Suprapubic skin (tissue), 4 donors: ENCODE measurements around the gene LAPTM5. TPM values are rescaled to one million over a fixed set of nuclear protein-coding genes. Genes with fewer than 3 reads are reported as not detected.

Experiments used
- DNase-seq, 2 donors: peaks; one replicate each; pipeline ENCODE4 v3.0.0-alpha.2; 2019; ENCODE audit warnings: low spot score in 2 of 2
- H3K27ac ChIP-seq: fragments of 200-600 bp; sonication (generic); one replicate; pipeline ENCODE4 v1.5.1; 2019
- H3K27me3 ChIP-seq: fragments of 200-600 bp; sonication (generic); one replicate; pipeline ENCODE4 v1.5.1; 2019
- H3K36me3 ChIP-seq: fragments of 200-600 bp; sonication (generic); one replicate; pipeline ENCODE4 v1.5.1; 2019
- H3K4me1 ChIP-seq: fragments of 200-600 bp; sonication (generic); one replicate; pipeline ENCODE4 v1.5.1; 2019
- H3K4me3 ChIP-seq: fragments of 200-600 bp; sonication (generic); one replicate; pipeline ENCODE4 v1.5.1; 2019; ENCODE audit warnings: mild to moderate bottlenecking
- H3K9me3 ChIP-seq: fragments of 200-600 bp; sonication (generic); one replicate; pipeline ENCODE4 v1.5.1; 2019
- CTCF ChIP-seq, 2 donors: fragments of 200-600 bp in 1 of 2; fragments of 450-650 bp in 1 of 2; sonication (generic) in 1 of 2; IDR thresholded peaks; one replicate each; pipeline ENCODE4 v1.5.1; 2016 to 2019; ENCODE audit warnings: antibody characterized with exemption in 2 of 2, mild to moderate bottlenecking in 1 of 2, moderate library complexity in 1 of 2
- EP300 ChIP-seq: sonication (generic); formaldehyde crosslinking; IDR thresholded peaks from one replicate; pipeline ENCODE4 v1.6.1; 2017; ENCODE audit warnings: antibody characterized with exemption
- POLR2A ChIP-seq, 2 donors: fragments of 450-650 bp; IDR thresholded peaks; one replicate each; pipeline ENCODE4 v1.6.1; 2017; ENCODE audit warnings: antibody characterized with exemption in 2 of 2, mild to moderate bottlenecking in 2 of 2, moderate library complexity in 2 of 2
- POLR2AphosphoS5 ChIP-seq, 3 donors: sonication (generic); formaldehyde crosslinking; IDR thresholded peaks; one replicate each; pipeline ENCODE4 v1.6.1; 2017; ENCODE audit warnings: antibody characterized with exemption in 3 of 3
- WGBS: methylation state at CpG from one replicate; pipeline ENCODE4 v1.1.5; 2018; 5-methylcytosine and 5-hydroxymethylcytosine counted together
- total RNA-seq, 4 donors: library from RNA; depleted of rRNA; stranded (reverse); fragments of >200 nt; gene quantifications; one replicate each; pipeline ENCODE4 v1.1.0, GENCODE V29; 2016

Gene LAPTM5
- total RNA-seq, 4 donors from 2014 or later: 9.9 to 13.7 (median 12.2) TPM

- DNase-seq: no peak
- no peaks in the 10 kb centered on the region for H3K9me3 ChIP-seq
- H3K4me1 ChIP-seq: peaks cover 34% of the 10 kb centered on the region
- no peak for TF ChIP-seq POLR2AphosphoS5 (IDR thresholded peaks at IDR 0.05)
- TF ChIP-seq EP300: no peak
- no peak for TF ChIP-seq POLR2A (IDR thresholded peaks at IDR 0.05)
- no peak for TF ChIP-seq CTCF (IDR thresholded peaks at IDR 0.05)
- WGBS: 79% methylated on average over 7 of the region's 7 CpGs
- no peaks in the 10 kb centered on the region for H3K27me3 ChIP-seq
- H3K27ac ChIP-seq: no peak overlapping the region
- no peak overlapping the region for H3K4me3 ChIP-seq
- H3K36me3 ChIP-seq: no peaks in the 10 kb centered on the region
Measured at GRCh38 chr1:30744060-30744756, 13.4 kb downstream of the LAPTM5 start.

- H3K4me1 ChIP-seq: peaks cover 28% of the 10 kb centered on the region
Measured at GRCh38 chr1:30743584-30744059, 14.0 kb downstream of the LAPTM5 start.

GRCh38 chr1:30742963-30743559, 14.5 kb downstream of the LAPTM5 start:
- H3K27ac ChIP-seq: no peak overlapping the region
- TF ChIP-seq EP300 (no peak), POLR2A (IDR thresholded peaks at IDR 0.05) (no peak), CTCF (IDR thresholded peaks at IDR 0.05) (no peak), POLR2AphosphoS5 (IDR thresholded peaks at IDR 0.05) (no peak)
- H3K27me3 ChIP-seq: no peaks in the 10 kb centered on the region
- DNase-seq: no peak
- peaks cover 22% of the 10 kb centered on the region for H3K4me1 ChIP-seq
- no peaks in the 10 kb centered on the region for H3K36me3 ChIP-seq
- H3K9me3 ChIP-seq: no peaks in the 10 kb centered on the region
- no peak overlapping the region for H3K4me3 ChIP-seq
- WGBS: 89% methylated on average over 3 of the region's 3 CpGs

More at GRCh38 chr1:30743584-30744059, 14.0 kb downstream of the LAPTM5 start:
- H3K9me3 ChIP-seq: no peaks in the 10 kb centered on the region
- no peak for DNase-seq
- no peak for TF ChIP-seq EP300
- TF ChIP-seq CTCF (IDR thresholded peaks at IDR 0.05): no peak
- no peak for TF ChIP-seq POLR2A (IDR thresholded peaks at IDR 0.05)
- TF ChIP-seq POLR2AphosphoS5 (IDR thresholded peaks at IDR 0.05): no peak
- H3K27me3 ChIP-seq: no peaks in the 10 kb centered on the region
- WGBS: 24% methylated on average over 4 of the region's 4 CpGs
- no peak overlapping the region for H3K27ac ChIP-seq
- H3K4me3 ChIP-seq: no peak overlapping the region
- H3K36me3 ChIP-seq: no peaks in the 10 kb centered on the region

- Histone ChIP-seq H3K27ac (no peak overlapping the region), H3K4me1 (peaks cover 16% of the 10 kb centered on the region), H3K9me3 (no peaks in the 10 kb centered on the region), H3K4me3 (no peak overlapping the region), H3K36me3 (peaks cover under 1% of the 10 kb centered on the region), H3K27me3 (no peaks in the 10 kb centered on the region)
- no peak for DNase-seq
- TF ChIP-seq POLR2AphosphoS5 (IDR thresholded peaks at IDR 0.05): no peak
- TF ChIP-seq POLR2A (IDR thresholded peaks at IDR 0.05): no peak
- no peak for TF ChIP-seq EP300
- no peak for TF ChIP-seq CTCF (IDR thresholded peaks at IDR 0.05)
- 91% methylated on average over 5 of the region's 11 CpGs for WGBS
Measured at GRCh38 chr1:30742300-30742962, 15.1 kb downstream of the LAPTM5 start.
